Measurements from ENCODE around the gene AXL. TPM values are rescaled to one million over a fixed set of nuclear protein-coding genes. Genes with fewer than 3 reads are reported as not detected.
A peak's percentile ranks its signal among the peaks of the same experiment; 100 is the strongest.

AXL gene
- total and polyA plus RNA-seq, 2 of the 13 experiments (the other 11 are each of a cell fraction or from before 2014, with no cell fraction given): 0.71 to 5.9 TPM

- TF ChIP-seq ZNF691 (CRISPR knock-in tag; IDR thresholded peaks at IDR 0.05; ENCODE audit: borderline replicate concordance, low read depth): peak; percentile 35; the same call in 1 of the 2 replicates
- peak; percentile 73 for TF ChIP-seq HNF1B (CRISPR knock-in tag; IDR thresholded peaks at IDR 0.05)
- no peak for TF ChIP-seq NFATC3 (CRISPR knock-in tag; IDR thresholded peaks at IDR 0.05)
- no peak; the same call in 1 of the 2 replicates for TF ChIP-seq SOX5 (CRISPR knock-in tag; IDR thresholded peaks at IDR 0.05; ENCODE audit: borderline replicate concordance)
- peak; percentile 23; the same call in 1 of the 2 replicates for TF ChIP-seq MED1 (CRISPR knock-in tag; IDR thresholded peaks at IDR 0.05)
- TF ChIP-seq NR1H2 (CRISPR knock-in tag; IDR thresholded peaks at IDR 0.05; ENCODE audit: borderline replicate concordance, low read depth): peak; percentile 70; the same call in 1 of the 2 replicates
- peak; percentile 49; the same call in 1 of the 2 replicates for TF ChIP-seq RFXAP (CRISPR knock-in tag; IDR thresholded peaks at IDR 0.05; ENCODE audit: borderline replicate concordance)
- no peak for TF ChIP-seq JUN (CRISPR knock-in tag; IDR thresholded peaks at IDR 0.05)
- peak; percentile 69 for TF ChIP-seq MAX (IDR thresholded peaks at IDR 0.05)
- 0 out of 2 replicates have a peak, but pooled peaks have one; percentile 75 for TF ChIP-seq ZBTB34 (CRISPR knock-in tag; IDR thresholded peaks at IDR 0.05)
- TF ChIP-seq HNF1A (IDR thresholded peaks at IDR 0.05; ENCODE audit: low read depth): no peak
- 0 out of 2 replicates have a peak, but pooled peaks have one; percentile 33 for TF ChIP-seq HNF1A (CRISPR knock-in tag; IDR thresholded peaks at IDR 0.05; ENCODE audit: borderline replicate concordance)
- peak; percentile 95; the same call in 1 of the 2 replicates for TF ChIP-seq MTA1 (CRISPR knock-in tag; IDR thresholded peaks at IDR 0.05; ENCODE audit: borderline replicate concordance)
- TF ChIP-seq ZSCAN20 (CRISPR knock-in tag; IDR thresholded peaks at IDR 0.05; ENCODE audit: borderline replicate concordance): 0 out of 2 replicates have a peak, but pooled peaks have one; percentile 55
- peak; percentile 65; the same call in 1 of the 2 replicates for TF ChIP-seq PRDM10 (CRISPR knock-in tag; IDR thresholded peaks at IDR 0.05; ENCODE audit: low read depth)
Observed at GRCh38 chr19:41226053-41226873, 7.2 kb downstream of the AXL start (continued).

All from HepG2 (cell line).